Loucy (cell line): ENCODE data around the gene SCN11A.

Experiments
- H2AFZ ChIP-seq: fragments of 200-600 bp; sonication (generic); 2 replicates; pipeline ENCODE4 v1.6.0; 2016; ENCODE audit warnings: antibody characterized with exemption, mild to moderate bottlenecking, low read length, moderate library complexity
- H3F3A ChIP-seq: fragments of 200-600 bp; 2 replicates; pipeline ENCODE4 v1.6.0; 2016; ENCODE audit warnings: antibody characterized with exemption, low read depth, mild to moderate bottlenecking
- H3K27me3 ChIP-seq: fragments of 200-600 bp; sonication (generic); 2 replicates; pipeline ENCODE4 v1.6.1; 2014; ENCODE audit warnings: low read length, mild to moderate bottlenecking; ENCODE audit not compliant: insufficient read depth, poor library complexity, severe bottlenecking
- H3K36me3 ChIP-seq: fragments of 200-600 bp; sonication (generic); 2 replicates; pipeline ENCODE4 v1.6.1; 2016; ENCODE audit warnings: low read length; ENCODE audit not compliant: insufficient read depth
- H3K4me1 ChIP-seq: fragments of 200-600 bp; sonication (generic); 2 replicates; pipeline ENCODE4 v1.5.1; 2014; ENCODE audit warnings: low read length, mild to moderate bottlenecking; ENCODE audit not compliant: insufficient read depth, poor library complexity, severe bottlenecking
- H3K4me2 ChIP-seq: fragments of 200-600 bp; sonication (generic); 2 replicates; pipeline ENCODE4 v1.6.0; 2014; ENCODE audit warnings: antibody characterized with exemption, low read length, low read depth, mild to moderate bottlenecking; ENCODE audit not compliant: poor library complexity, severe bottlenecking
- H3K4me3 ChIP-seq: fragments of 200-600 bp; sonication (generic); 2 replicates; pipeline ENCODE4 v1.5.1; 2014; ENCODE audit warnings: low read length, mild to moderate bottlenecking, mixed read lengths; ENCODE audit not compliant: poor library complexity, severe bottlenecking
- H3K79me2 ChIP-seq: fragments of 200-600 bp; sonication (generic); 2 replicates; pipeline ENCODE4 v1.6.1; 2014; ENCODE audit warnings: low read length; ENCODE audit not compliant: insufficient read depth
- H3K9ac ChIP-seq: fragments of 200-600 bp; sonication (generic); 2 replicates; pipeline ENCODE4 v1.6.0; 2014; ENCODE audit warnings: mild to moderate bottlenecking, low read depth, low read length, moderate library complexity; ENCODE audit not compliant: poor library complexity, severe bottlenecking
- H3K9me2 ChIP-seq: fragments of 200-600 bp; sonication (generic); replicated peaks from 2 replicates; pipeline ENCODE4 v1.6.1; 2016; ENCODE audit warnings: low read depth, low read length, mixed read lengths
- H3K9me3 ChIP-seq: fragments of 200-600 bp; sonication (generic); 2 replicates; pipeline ENCODE4 v1.6.1; 2014; ENCODE audit warnings: mild to moderate bottlenecking, antibody characterized with exemption, low read length, low read depth; ENCODE audit not compliant: insufficient read depth
- H4K20me1 ChIP-seq: fragments of 200-600 bp; sonication (generic); 2 replicates; pipeline ENCODE4 v1.6.0; 2014; ENCODE audit warnings: antibody characterized with exemption, low read length, mild to moderate bottlenecking; ENCODE audit not compliant: insufficient read depth, poor library complexity, severe bottlenecking
- CTCF ChIP-seq: fragments of 200-600 bp; sonication (generic); conservative IDR thresholded peaks from 2 replicates; pipeline ENCODE4 v1.5.1; 2014; ENCODE audit warnings: mild to moderate bottlenecking, antibody characterized with exemption, low read length
- EZH2phosphoT487 ChIP-seq: fragments of 200-600 bp; IDR thresholded peaks from 2 replicates; pipeline ENCODE4 v1.6.1; 2018; ENCODE audit warnings: antibody characterized with exemption, mild to moderate bottlenecking, moderate library complexity, borderline replicate concordance

Gene SCN11A

DNA sequence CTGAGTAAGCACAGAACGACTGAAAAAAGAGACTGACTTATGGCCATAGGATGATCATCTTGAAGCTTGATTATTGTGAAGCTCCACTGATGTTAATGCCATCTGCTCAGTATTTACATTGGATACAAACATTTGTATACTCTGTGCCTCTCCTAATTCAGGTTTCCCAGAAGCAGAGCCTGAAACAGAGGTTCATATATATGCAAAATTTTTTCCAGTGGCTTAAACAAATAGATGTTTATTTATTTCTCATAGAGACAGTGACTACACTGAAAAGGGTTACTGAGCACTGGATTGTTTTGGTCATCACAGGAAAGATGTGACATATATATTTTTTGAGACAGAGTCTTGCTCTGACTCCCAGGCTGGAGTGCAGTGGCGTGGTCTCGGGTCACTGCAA lies 36.3 kb downstream of the SCN11A start:
- no peaks in the 10 kb centered on the region for H3K9me2 ChIP-seq
- TF ChIP-seq EZH2phosphoT487, result no peak
- TF ChIP-seq CTCF, result no peak

DNA sequence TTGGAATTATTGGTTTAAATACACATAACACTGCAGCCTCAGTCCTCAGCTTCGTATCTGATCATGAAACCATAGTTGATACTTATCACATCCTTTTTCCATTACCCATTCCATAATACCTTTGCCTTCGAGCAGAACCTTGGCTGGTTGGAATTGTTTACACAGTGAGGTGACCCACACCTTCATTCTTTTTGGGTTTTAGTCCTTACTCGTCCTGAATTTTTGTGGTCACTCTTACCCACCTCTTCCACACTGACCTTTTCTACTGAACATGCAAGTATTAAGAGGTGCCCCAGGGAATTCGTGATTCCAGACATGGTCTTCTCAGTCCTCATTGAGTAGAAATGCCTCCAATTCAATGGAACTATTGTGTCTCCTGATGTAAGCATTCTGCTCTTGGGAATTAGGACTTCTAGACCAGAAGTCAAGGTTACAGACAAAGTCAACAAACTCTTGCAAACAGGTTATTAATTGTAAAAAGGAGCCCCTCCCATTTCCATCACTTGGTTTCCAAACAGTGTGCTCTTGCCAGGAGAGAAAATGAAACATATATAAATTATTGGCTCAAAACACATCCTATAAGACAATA lies 37.7 kb downstream of the SCN11A start:
- TF ChIP-seq CTCF (no peak), EZH2phosphoT487 (no peak)
- Histone ChIP-seq H3F3A (no peaks in the 10 kb centered on the region), H3K27me3 (peaks cover 7% of the 10 kb centered on the region), H3K36me3 (no peaks in the 10 kb centered on the region), H2AFZ (no peak overlapping the region), H3K9me3 (no peaks in the 10 kb centered on the region), H3K4me1 (no peaks in the 10 kb centered on the region), H3K4me3 (no peak overlapping the region), H3K9me2 (no peaks in the 10 kb centered on the region), H4K20me1 (no peaks in the 10 kb centered on the region), H3K4me2 (no peak overlapping the region), H3K9ac (no peak overlapping the region), H3K79me2 (no peaks in the 10 kb centered on the region)

More for the DNA sequence above, 36.3 kb downstream of the SCN11A start:
- Histone ChIP-seq H2AFZ (no peak overlapping the region), H3K4me2 (no peak overlapping the region), H3K4me3 (no peak overlapping the region), H4K20me1 (no peaks in the 10 kb centered on the region), H3K4me1 (no peaks in the 10 kb centered on the region), H3K27me3 (peaks cover 7% of the 10 kb centered on the region), H3F3A (no peaks in the 10 kb centered on the region), H3K36me3 (no peaks in the 10 kb centered on the region), H3K9me3 (no peaks in the 10 kb centered on the region), H3K79me2 (no peaks in the 10 kb centered on the region), H3K9ac (no peak overlapping the region)

GRCh38 chr3:39013289-39013688 lies 38.5 kb downstream of the SCN11A start:
- H3K4me1 ChIP-seq, result no peaks in the 10 kb centered on the region
- no peak overlapping the region for H3K4me3 ChIP-seq
- H4K20me1 ChIP-seq, result no peaks in the 10 kb centered on the region
- H3K9me2 ChIP-seq, result no peaks in the 10 kb centered on the region
- peaks cover 7% of the 10 kb centered on the region for H3K27me3 ChIP-seq
- no peaks in the 10 kb centered on the region for H3K9me3 ChIP-seq
- no peak overlapping the region for H2AFZ ChIP-seq
- H3K9ac ChIP-seq, result no peak overlapping the region
- H3K4me2 ChIP-seq, result no peak overlapping the region
- no peaks in the 10 kb centered on the region for H3F3A ChIP-seq
- H3K36me3 ChIP-seq, result no peaks in the 10 kb centered on the region
- H3K79me2 ChIP-seq, result no peaks in the 10 kb centered on the region
- TF ChIP-seq CTCF (no peak), EZH2phosphoT487 (no peak)
